DOHH2 (cell line): ENCODE measurements around the gene DZIP3.

Experiments used
- CTCF ChIP-seq: fragments of 200-600 bp; sonication (generic); IDR thresholded peaks from one replicate; pipeline ENCODE4 v1.5.1; 2014; ENCODE audit warnings: antibody characterized with exemption, mild to moderate bottlenecking, low read depth, low read length; ENCODE audit not compliant: poor library complexity, severe bottlenecking
- EZH2phosphoT487 ChIP-seq: fragments of 200-600 bp; sonication (generic); IDR thresholded peaks from 2 replicates; pipeline ENCODE4 v1.6.1; 2017; ENCODE audit warnings: borderline replicate concordance, mild to moderate bottlenecking, antibody characterized with exemption, low read length, moderate library complexity, mixed read lengths

- TF ChIP-seq CTCF (no peak), EZH2phosphoT487 (no peak)
These were observed 21.1 kb downstream of the DZIP3 start for GRCh38 chr3:108610651-108611050.
